CD4-positive, alpha-beta T cell treated with Interleukin-15 for 4 hours (primary cell): ENCODE data around the gene CHRNA3.
"Not testable (repeated sequence)": the region's sequence is repeated elsewhere in the genome, so short reads cannot be mapped to it uniquely, and the experiment has no call there.

Experiments used
- DNase-seq: peaks from one replicate; pipeline ENCODE4 v3.0.0-alpha.2; 2020; ENCODE audit warnings: low spot score

Gene CHRNA3

DNA sequence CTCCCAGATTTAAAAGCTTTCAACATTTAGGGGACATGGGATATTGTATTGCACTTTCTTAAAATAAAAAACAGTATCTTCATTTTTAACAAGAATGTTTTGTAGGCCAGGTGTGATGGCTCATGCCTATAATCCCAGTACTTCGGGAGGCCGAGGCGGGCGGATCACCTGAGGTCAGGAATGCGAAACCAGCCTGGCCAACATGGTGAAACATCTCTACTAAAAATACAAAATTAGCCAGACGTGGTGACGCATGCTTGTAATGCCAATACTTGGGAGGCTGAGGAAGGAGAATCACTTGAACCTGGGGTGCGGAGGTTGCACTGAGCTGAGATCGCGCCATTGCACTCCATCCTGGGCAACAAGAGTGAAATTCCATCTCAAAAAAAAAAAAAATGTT is 60.6 kb downstream of the CHRNA3 start:
- not testable (repeated sequence) for DNase-seq

DNA sequence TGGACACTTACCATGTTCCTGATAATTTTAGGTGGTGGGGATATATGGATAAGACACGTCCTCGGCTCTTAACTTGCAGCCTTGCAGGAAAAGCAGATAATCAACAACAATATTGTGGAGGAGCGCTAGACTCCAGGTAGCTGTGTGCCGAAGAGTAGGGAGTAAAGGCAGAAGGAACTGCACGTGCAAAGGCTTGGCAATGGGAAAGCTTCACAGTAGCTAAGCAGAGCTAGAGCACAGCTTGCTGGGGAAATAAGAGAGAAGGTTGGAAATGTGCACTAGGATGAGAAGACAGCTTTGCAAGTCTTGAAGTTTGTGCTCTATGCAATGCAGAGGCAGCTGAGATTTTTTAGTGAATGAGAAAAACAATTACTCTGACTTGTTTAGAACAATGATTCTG is 68.2 kb downstream of the CHRNA3 start:
- no peak for DNase-seq

DNA sequence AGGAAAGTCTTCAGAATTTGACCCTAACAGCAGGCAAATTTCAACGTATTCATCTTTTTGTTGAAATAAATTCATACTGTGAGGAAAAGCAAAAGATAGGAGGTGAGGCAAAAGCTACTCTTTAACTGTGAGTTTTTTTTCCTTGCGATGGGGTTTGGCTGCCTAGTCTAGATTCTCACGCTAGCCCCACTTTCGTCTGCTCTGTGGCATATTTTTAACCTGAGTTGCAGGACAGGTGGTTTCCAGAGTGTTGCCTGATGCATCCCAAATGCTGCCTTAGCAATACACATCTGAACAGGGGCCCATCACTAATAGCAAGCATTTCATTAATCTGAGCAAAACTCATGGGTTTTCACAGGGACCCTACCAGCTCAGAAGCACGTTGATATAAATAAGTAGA is 68.9 kb downstream of the CHRNA3 start:
- DNase-seq, result no peak

DNA sequence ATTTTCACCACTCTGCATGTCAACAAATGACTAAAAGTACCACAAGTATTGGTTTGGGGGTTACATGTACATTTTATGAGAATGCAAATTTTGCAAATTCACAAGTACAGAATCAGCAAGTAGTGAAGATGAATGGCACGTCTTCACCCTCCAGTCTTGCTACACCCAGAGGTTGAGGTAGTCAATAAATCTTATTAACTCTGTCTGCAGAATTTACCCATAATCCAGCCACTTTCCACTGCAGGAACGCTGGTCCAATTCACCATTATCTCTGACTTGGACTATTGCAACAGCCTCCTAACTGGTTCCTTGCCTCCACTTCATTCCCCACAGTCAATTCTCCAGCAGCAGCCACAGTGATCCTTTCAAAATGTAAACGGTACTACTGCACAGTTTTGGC is 70.0 kb downstream of the CHRNA3 start:
- no peak for DNase-seq

DNA sequence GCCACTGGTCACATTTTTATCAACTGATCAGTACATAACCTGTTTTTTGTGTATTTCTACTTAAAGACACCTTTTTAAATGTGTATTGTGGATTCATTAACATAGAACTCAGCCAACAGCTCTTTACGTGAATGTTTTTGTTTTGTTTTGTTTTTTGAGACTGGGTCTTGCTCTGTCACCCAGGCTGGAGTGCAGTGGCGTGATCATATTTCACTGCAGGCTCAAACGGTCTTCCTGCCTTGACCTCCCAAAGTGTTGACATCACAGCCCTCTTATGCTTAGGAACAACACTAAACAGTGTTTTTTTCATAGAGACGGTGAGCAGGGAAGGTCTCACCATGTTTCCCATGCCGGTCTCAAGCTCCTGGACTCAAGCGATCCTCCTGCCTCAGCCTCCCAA is 70.6 kb downstream of the CHRNA3 start:
- no peak for DNase-seq
